ENCODE results near the gene MYO18B. TPM values are rescaled to one million over a fixed set of nuclear protein-coding genes. Genes with fewer than 3 reads are reported as not detected.

Gene MYO18B
- total RNA-seq, 1 donor from 2014 or later, result not detected

GRCh38 chr22:25763239-25763777, 21.3 kb downstream of the MYO18B start:
- intact Hi-C loops (cut with DNase I), result no loop called here
- ATAC-seq, result no peak

GRCh38 chr22:25764270-25765015, 22.5 kb downstream of the MYO18B start:
- DNase-seq (no peak), ATAC-seq (no peak)

More at GRCh38 chr22:25763239-25763777, 21.3 kb downstream of the MYO18B start:
- TF ChIP-seq CTCF (IDR thresholded peaks at IDR 0.05), result no peak
- no peak overlapping the region for H3K4me3 ChIP-seq
- no peaks in the 10 kb centered on the region for H3K27me3 ChIP-seq (ENCODE audit: low read depth)
- H3K9me3 ChIP-seq, result peaks cover 14% of the 10 kb centered on the region
- DNase-seq, result no peak
- H3K4me1 ChIP-seq, result no peaks in the 10 kb centered on the region
- H3K27ac ChIP-seq, result no peak overlapping the region
- H3K36me3 ChIP-seq, result no peaks in the 10 kb centered on the region

GRCh38 chr22:25765016-25765367, 23.0 kb downstream of the MYO18B start:
- H3K27me3 ChIP-seq (ENCODE audit: low read depth), result no peaks in the 10 kb centered on the region
- H3K27ac ChIP-seq, result no peak overlapping the region
- H3K36me3 ChIP-seq, result no peaks in the 10 kb centered on the region
- ATAC-seq, result no peak
- H3K4me3 ChIP-seq, result no peak overlapping the region
- H3K4me1 ChIP-seq, result no peaks in the 10 kb centered on the region
- intact Hi-C loops (cut with DNase I), result no loop called here
- DNase-seq, result no peak
- TF ChIP-seq CTCF (IDR thresholded peaks at IDR 0.05), result no peak
- H3K9me3 ChIP-seq, result peaks cover 14% of the 10 kb centered on the region

More at GRCh38 chr22:25764270-25765015, 22.5 kb downstream of the MYO18B start:
- Histone ChIP-seq H3K27ac (no peak overlapping the region), H3K27me3 (ENCODE audit: low read depth) (no peaks in the 10 kb centered on the region), H3K4me1 (no peaks in the 10 kb centered on the region), H3K36me3 (no peaks in the 10 kb centered on the region), H3K4me3 (no peak overlapping the region), H3K9me3 (peaks cover 14% of the 10 kb centered on the region)
- intact Hi-C loops (cut with DNase I), result no loop called here
- TF ChIP-seq CTCF (IDR thresholded peaks at IDR 0.05), result no peak

- Histone ChIP-seq H3K36me3 (no peaks in the 10 kb centered on the region), H3K4me3 (no peak overlapping the region), H3K4me1 (no peaks in the 10 kb centered on the region), H3K9me3 (peaks cover 14% of the 10 kb centered on the region), H3K27me3 (ENCODE audit: low read depth) (no peaks in the 10 kb centered on the region), H3K27ac (no peak overlapping the region)
- no peak for ATAC-seq
- intact Hi-C loops (cut with DNase I), result no loop called here
- DNase-seq, result no peak
- TF ChIP-seq CTCF (IDR thresholded peaks at IDR 0.05), result no peak
Observed at GRCh38 chr22:25765801-25766200, 23.8 kb downstream of the MYO18B start.

GRCh38 chr22:25766418-25766817, 24.4 kb downstream of the MYO18B start:
- no peaks in the 10 kb centered on the region for H3K4me1 ChIP-seq
- no peak overlapping the region for H3K27ac ChIP-seq
- H3K4me3 ChIP-seq, result no peak overlapping the region
- H3K36me3 ChIP-seq, result no peaks in the 10 kb centered on the region
- TF ChIP-seq CTCF (IDR thresholded peaks at IDR 0.05), result no peak
- intact Hi-C loops (cut with DNase I), result no loop called here
- no peak for ATAC-seq
- peaks cover 14% of the 10 kb centered on the region for H3K9me3 ChIP-seq
- H3K27me3 ChIP-seq (ENCODE audit: low read depth), result no peaks in the 10 kb centered on the region
- no peak for DNase-seq

All from lower lobe of right lung (tissue), 2 donors.